ENCODE results near the gene PATJ.

PATJ gene

GRCh38 chr1:61978796-61979195, 236.5 kb downstream of the PATJ start:
- no peaks in the 10 kb centered on the region for H3K27me3 ChIP-seq (ENCODE audit: control insufficient read depth, insufficient read depth, low read length)
- H3K36me3 ChIP-seq (ENCODE audit: control insufficient read depth, insufficient read depth, low read length) = no peaks in the 10 kb centered on the region
- peak overlapping the region; percentile 4 for H3K4me2 ChIP-seq (ENCODE audit: low read length)
- H3K4me3 ChIP-seq (ENCODE audit: low read depth, low read length) = no peak overlapping the region
- H3K4me1 ChIP-seq = peaks cover 29% of the 10 kb centered on the region
- no peak overlapping the region for H3K9ac ChIP-seq
- no peak overlapping the region for H2AFZ ChIP-seq
- no peaks in the 10 kb centered on the region for H3K79me2 ChIP-seq
- peak overlapping the region; percentile 73 for H3K27ac ChIP-seq
- H3K9me3 ChIP-seq (ENCODE audit: control insufficient read depth, low read length) = no peaks in the 10 kb centered on the region
- TF ChIP-seq, protein P1, sequence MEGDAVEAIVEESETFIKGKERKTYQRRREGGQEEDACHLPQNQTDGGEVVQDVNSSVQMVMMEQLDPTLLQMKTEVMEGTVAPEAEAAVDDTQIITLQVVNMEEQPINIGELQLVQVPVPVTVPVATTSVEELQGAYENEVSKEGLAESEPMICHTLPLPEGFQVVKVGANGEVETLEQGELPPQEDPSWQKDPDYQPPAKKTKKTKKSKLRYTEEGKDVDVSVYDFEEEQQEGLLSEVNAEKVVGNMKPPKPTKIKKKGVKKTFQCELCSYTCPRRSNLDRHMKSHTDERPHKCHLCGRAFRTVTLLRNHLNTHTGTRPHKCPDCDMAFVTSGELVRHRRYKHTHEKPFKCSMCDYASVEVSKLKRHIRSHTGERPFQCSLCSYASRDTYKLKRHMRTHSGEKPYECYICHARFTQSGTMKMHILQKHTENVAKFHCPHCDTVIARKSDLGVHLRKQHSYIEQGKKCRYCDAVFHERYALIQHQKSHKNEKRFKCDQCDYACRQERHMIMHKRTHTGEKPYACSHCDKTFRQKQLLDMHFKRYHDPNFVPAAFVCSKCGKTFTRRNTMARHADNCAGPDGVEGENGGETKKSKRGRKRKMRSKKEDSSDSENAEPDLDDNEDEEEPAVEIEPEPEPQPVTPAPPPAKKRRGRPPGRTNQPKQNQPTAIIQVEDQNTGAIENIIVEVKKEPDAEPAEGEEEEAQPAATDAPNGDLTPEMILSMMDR (IDR thresholded peaks at IDR 0.05) = no peak

DNA sequence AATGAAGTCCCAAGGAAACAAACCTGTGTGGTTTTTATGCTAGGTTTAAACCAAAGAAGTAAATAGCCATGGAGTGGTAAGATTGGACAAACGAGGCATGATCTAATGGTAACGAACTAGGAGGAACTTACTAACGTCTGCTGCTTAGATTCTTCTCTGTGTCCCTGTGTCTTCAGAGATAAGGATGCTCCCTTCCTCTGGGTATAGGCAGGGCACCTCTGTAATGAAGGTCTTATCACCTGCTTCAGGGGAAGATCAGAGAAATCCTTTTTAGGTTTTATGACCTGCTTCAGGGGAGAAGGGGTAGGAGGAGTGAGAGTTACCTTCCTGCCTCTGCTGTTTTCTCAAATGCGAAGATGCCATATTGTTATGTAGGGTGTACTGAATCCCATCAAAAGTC, 237.4 kb downstream of the PATJ start:
- no peaks in the 10 kb centered on the region for H3K79me2 ChIP-seq
- H3K4me2 ChIP-seq (ENCODE audit: low read length) = no peak overlapping the region
- peaks cover 26% of the 10 kb centered on the region for H3K4me1 ChIP-seq
- H2AFZ ChIP-seq = no peak overlapping the region
- H3K36me3 ChIP-seq (ENCODE audit: control insufficient read depth, insufficient read depth, low read length) = no peaks in the 10 kb centered on the region
- H3K27me3 ChIP-seq (ENCODE audit: control insufficient read depth, insufficient read depth, low read length) = no peaks in the 10 kb centered on the region
- H3K4me3 ChIP-seq (ENCODE audit: low read depth, low read length) = no peak overlapping the region
- no peaks in the 10 kb centered on the region for H3K9me3 ChIP-seq (ENCODE audit: control insufficient read depth, low read length)
- H3K9ac ChIP-seq = no peak overlapping the region
- H3K27ac ChIP-seq = peak overlapping the region; percentile 73
- TF ChIP-seq, protein P1 (IDR thresholded peaks at IDR 0.05) = no peak

DNA sequence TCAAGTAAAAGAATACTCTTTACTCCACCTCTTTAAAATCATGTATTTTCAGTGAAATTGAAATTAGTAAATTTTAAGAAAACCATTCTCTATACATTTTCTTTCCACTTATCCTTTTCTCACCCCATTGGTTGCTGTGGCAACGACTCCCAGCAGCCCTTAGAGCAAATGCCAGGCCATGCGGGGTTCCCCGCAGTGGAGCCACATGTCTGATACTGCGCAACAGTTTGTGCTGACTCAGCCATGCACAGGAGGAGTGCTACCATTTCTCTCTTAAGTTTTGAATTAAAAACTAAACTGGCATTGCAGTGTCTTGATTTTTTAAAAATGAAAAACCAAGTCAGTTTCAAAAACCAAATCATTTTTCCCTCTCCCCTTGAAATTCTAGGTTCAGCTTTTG, 238.3 kb downstream of the PATJ start:
- no peaks in the 10 kb centered on the region for H3K36me3 ChIP-seq (ENCODE audit: control insufficient read depth, insufficient read depth, low read length)
- H3K4me2 ChIP-seq (ENCODE audit: low read length) = peak overlapping the region; percentile 43
- H3K27me3 ChIP-seq (ENCODE audit: control insufficient read depth, insufficient read depth, low read length) = no peaks in the 10 kb centered on the region
- peaks cover 3% of the 10 kb centered on the region for H3K79me2 ChIP-seq
- peak overlapping the region; percentile 73 for H3K27ac ChIP-seq
- H3K9ac ChIP-seq = no peak overlapping the region
- TF ChIP-seq, protein P1 (IDR thresholded peaks at IDR 0.05) = no peak
- peaks cover 18% of the 10 kb centered on the region for H3K4me1 ChIP-seq
- no peaks in the 10 kb centered on the region for H3K9me3 ChIP-seq (ENCODE audit: control insufficient read depth, low read length)
- no peak overlapping the region for H2AFZ ChIP-seq
- H3K4me3 ChIP-seq (ENCODE audit: low read depth, low read length) = peak overlapping the region; percentile 21

DNA sequence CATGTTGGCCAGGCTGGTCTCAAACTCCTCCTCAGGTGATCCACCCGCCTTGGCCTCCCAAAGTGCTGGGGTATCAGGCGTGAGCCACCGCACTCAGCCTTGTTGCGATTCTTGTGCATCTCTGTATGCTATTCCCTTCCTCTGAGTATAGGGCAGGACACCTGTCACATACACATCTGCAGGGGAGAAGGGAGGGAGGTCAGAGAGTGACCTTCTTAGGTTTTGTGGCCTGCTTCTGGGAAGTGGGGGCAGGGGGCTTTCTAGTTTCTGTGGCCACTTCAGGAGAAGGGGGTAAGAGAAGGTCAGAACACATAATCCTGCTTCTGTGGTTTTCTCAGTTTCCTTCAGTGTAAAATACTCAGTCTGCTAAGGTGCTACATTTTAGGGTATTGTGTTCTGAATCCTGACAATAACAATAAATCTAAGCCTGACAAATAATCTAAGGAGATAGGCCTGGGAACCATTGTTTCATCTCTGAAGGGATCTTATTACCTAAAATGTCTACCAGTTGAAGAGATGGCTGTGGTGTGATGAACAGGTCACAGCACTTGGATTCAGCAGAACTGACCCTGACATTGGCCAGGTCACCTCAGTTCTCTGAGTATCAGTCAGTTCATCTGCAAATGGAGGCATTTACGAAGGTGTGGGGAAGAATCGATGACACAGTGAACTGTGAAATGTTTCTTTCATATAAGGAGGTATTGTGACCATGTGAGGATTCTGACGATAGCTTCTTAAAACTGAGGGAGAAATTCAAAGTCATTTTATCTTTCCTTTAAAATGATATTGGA, 239.8 kb downstream of the PATJ start:
- Histone ChIP-seq H3K9ac (no peak overlapping the region), H3K4me3 (ENCODE audit: low read depth, low read length) (no peak overlapping the region), H2AFZ (no peak overlapping the region), H3K36me3 (ENCODE audit: control insufficient read depth, insufficient read depth, low read length) (no peaks in the 10 kb centered on the region), H3K27ac (peak overlapping the region; percentile 73), H3K79me2 (peaks cover 3% of the 10 kb centered on the region), H3K27me3 (ENCODE audit: control insufficient read depth, insufficient read depth, low read length) (no peaks in the 10 kb centered on the region), H3K9me3 (ENCODE audit: control insufficient read depth, low read length) (no peaks in the 10 kb centered on the region), H3K4me2 (ENCODE audit: low read length) (no peak overlapping the region), H3K4me1 (peaks cover 14% of the 10 kb centered on the region)
- TF ChIP-seq, protein P1 (IDR thresholded peaks at IDR 0.05) = no peak

- H3K79me2 ChIP-seq = peaks cover 6% of the 10 kb centered on the region
- H3K4me3 ChIP-seq (ENCODE audit: low read depth, low read length) = no peak overlapping the region
- H3K4me2 ChIP-seq (ENCODE audit: low read length) = no peak overlapping the region
- H3K9ac ChIP-seq = no peak overlapping the region
- no peaks in the 10 kb centered on the region for H3K27me3 ChIP-seq (ENCODE audit: control insufficient read depth, insufficient read depth, low read length)
- no peaks in the 10 kb centered on the region for H3K9me3 ChIP-seq (ENCODE audit: control insufficient read depth, low read length)
- H3K27ac ChIP-seq = peak overlapping the region; percentile 73
- no peaks in the 10 kb centered on the region for H3K36me3 ChIP-seq (ENCODE audit: control insufficient read depth, insufficient read depth, low read length)
- TF ChIP-seq, protein P1 (IDR thresholded peaks at IDR 0.05) = no peak
- peaks cover 14% of the 10 kb centered on the region for H3K4me1 ChIP-seq
- no peak overlapping the region for H2AFZ ChIP-seq
Measured at GRCh38 chr1:61983236-61983635, 241.0 kb downstream of the PATJ start.
